Naive thymus-derived CD4-positive, alpha-beta T cell (primary cell): ENCODE measurements around the gene MRPS24. TPM values are rescaled to one million over a fixed set of nuclear protein-coding genes. Genes with fewer than 3 reads are reported as not detected.
"Not testable (repeated sequence)": the region's sequence is repeated elsewhere in the genome, so short reads cannot be mapped to it uniquely, and the experiment has no call there.

Experiments
- ATAC-seq: fragments of 150-1000 bp; cut with Tn5 transposase; 2 replicates; pipeline ENCODE4 v1.10.0; 2021; ENCODE audit warnings: mild to moderate bottlenecking, moderate library complexity
- CTCF ChIA-PET: fragments of 350-600 bp; sonication (Branson Sonifier 250); formaldehyde crosslinking; loops from one replicate; lab custom pipeline; 2021; ENCODE audit warnings: antibody characterized with exemption; lab: Charles Lee
- POLR2A ChIA-PET: fragments of 350-600 bp; sonication (Branson Sonifier 250); formaldehyde crosslinking; loops from one replicate; lab custom pipeline; 2021; ENCODE audit warnings: antibody characterized with exemption, inconsistent platforms; lab: Charles Lee
- DNase-seq, 9 donors: peaks; one replicate each; pipeline versions ENCODE4 v3.0.0 to v3.0.0-alpha.2; 2020 to 2022; ENCODE audit warnings: mixed read lengths in 1 of 9
- H3K27ac ChIP-seq: one replicate; pipeline ENCODE4 v1.7.0; 2013; ENCODE audit warnings: mild to moderate bottlenecking, low read depth, low read length, moderate library complexity
- H3K27me3 ChIP-seq, 2 donors: one replicate each; pipeline ENCODE4 v1.7.0; 2013; ENCODE audit warnings: low read length in 2 of 2, mild to moderate bottlenecking in 2 of 2, moderate library complexity in 2 of 2; ENCODE audit not compliant: control insufficient read depth in 2 of 2, insufficient read depth in 2 of 2
- H3K36me3 ChIP-seq, 3 experiments: 1 replicate in 2 of 3; 2 replicates in 1 of 3; pipeline ENCODE4 v1.7.0; 2013; ENCODE audit warnings: low read length in 3 of 3, mild to moderate bottlenecking in 3 of 3, moderate library complexity in 1 of 3; ENCODE audit not compliant: insufficient read depth in 3 of 3, control insufficient read depth in 2 of 3
- H3K4me1 ChIP-seq, 2 donors: one replicate each; pipeline ENCODE4 v1.7.0; 2013; ENCODE audit warnings: low read length in 2 of 2, mild to moderate bottlenecking in 2 of 2, moderate library complexity in 1 of 2; ENCODE audit not compliant: control insufficient read depth in 2 of 2, insufficient read depth in 2 of 2
- H3K4me3 ChIP-seq: 2 replicates; pipeline ENCODE4 v1.7.0; 2013; ENCODE audit warnings: mild to moderate bottlenecking, low read length
- H3K9me3 ChIP-seq, 3 experiments: 1 replicate in 2 of 3; 2 replicates in 1 of 3; pipeline ENCODE4 v1.7.0; 2013; ENCODE audit warnings: low read length in 3 of 3; ENCODE audit not compliant: control insufficient read depth in 2 of 3
- H3K27ac Mint-ChIP-seq, 9 donors: one replicate each; pipeline ENCODE4 v1.8.0; 2020 to 2022; ENCODE audit warnings: mixed read lengths in 9 of 9, mild to moderate bottlenecking in 8 of 9, moderate library complexity in 5 of 9, inconsistent platforms in 2 of 9
- H3K27me3 Mint-ChIP-seq, 5 donors: one replicate each; pipeline ENCODE4 v1.8.0; 2021 to 2022; ENCODE audit warnings: mixed read lengths in 5 of 5, mild to moderate bottlenecking in 1 of 5
- H3K36me3 Mint-ChIP-seq, 5 donors: one replicate each; pipeline ENCODE4 v1.8.0; 2020 to 2022; ENCODE audit warnings: mixed read lengths in 5 of 5, mild to moderate bottlenecking in 3 of 5, inconsistent platforms in 1 of 5
- H3K4me1 Mint-ChIP-seq, 7 donors: one replicate each; pipeline ENCODE4 v1.8.0; 2020 to 2022; ENCODE audit warnings: mixed read lengths in 7 of 7, mild to moderate bottlenecking in 3 of 7, inconsistent platforms in 1 of 7
- H3K4me3 Mint-ChIP-seq, 10 donors: one replicate each; pipeline ENCODE4 v1.8.0; 2020 to 2022; ENCODE audit warnings: mild to moderate bottlenecking in 10 of 10, mixed read lengths in 10 of 10, moderate library complexity in 6 of 10, inconsistent platforms in 2 of 10
- H3K9me3 Mint-ChIP-seq, 11 donors: one replicate each; pipeline ENCODE4 v1.8.0; 2020 to 2022; ENCODE audit warnings: mixed read lengths in 11 of 11, mild to moderate bottlenecking in 4 of 11, inconsistent platforms in 1 of 11, moderate library complexity in 1 of 11
- intact Hi-C, 2 donors: fragments of 100-400 bp; cut with micrococcal nuclease; formaldehyde crosslinking; loops; one replicate each; pipeline ENCODE4 v1.15.1; 2023
- polyA plus RNA-seq, 2 donors: library from polyadenylated mRNA; unstranded; fragments of 300-500 nt; fragmentation: Illumina TruSeq; gene quantifications; one replicate each; pipeline ENCODE4 v1.2.3, GENCODE V29; 2021
- total RNA-seq, 6 experiments: library from RNA in 5 of 6; stranded (reverse) in 5 of 6; gene quantifications; 1 replicate in 5 of 6; 2 replicates in 1 of 6; pipeline ENCODE4 v1.2.3 and lab custom pipeline; 2021 to 2026

Gene MRPS24
- total and polyA plus RNA-seq, 7 experiments from 2014 or later, result 44.2 to 187 (median 62.7) TPM

GRCh38 chr7:43905209-43905946 lies 36.1 kb upstream of the MRPS24 start:
- Histone ChIP-seq H3K36me3 (no peaks in the 10 kb centered on the region), H3K4me1 (peaks cover 18 to 22% of the 10 kb centered on the region in 2 donors), H3K9me3 (no peaks in the 10 kb centered on the region), H3K27ac (peak overlapping the region; percentile 78), H3K4me3 (peak overlapping the region; percentile 74), H3K27me3 (no peaks in the 10 kb centered on the region)
- Mint-ChIP-seq H3K4me1 (peaks cover 21 to 58% (median 42%) of the 10 kb centered on the region in 7 donors), H3K27me3 (no peaks in the 10 kb centered on the region), H3K9me3 (no peaks in the 10 kb centered on the region), H3K4me3 (peak overlapping the region; percentile 91 to 97 (median 95)), H3K36me3 (peaks cover 0 to 6% (median 3%) of the 10 kb centered on the region in 5 donors), H3K27ac (peak overlapping the region; percentile 92 to 97 (median 96))
- ChIA-PET CTCF (interaction anchor here (0.6 kb wide), 1 partner anchor 798 kb away, joined by 6 read pairs; no protein-coding TSS in a partner anchor), POLR2A (interaction anchor here (0.6 to 2.0 kb wide), 4 partner anchors 19 to 205 kb away, joined by 4 to 6 read pairs (median 5); partner anchors contain the start of gene UBE2D4)
- ATAC-seq (no peak), DNase-seq (no peak)
- intact Hi-C loops, result no loop called here

- ATAC-seq (no peak), DNase-seq (no peak)
- ChIA-PET CTCF (interaction anchor here (1.4 kb wide), 1 partner anchor 65 kb away, joined by 6 read pairs; no protein-coding TSS in a partner anchor), POLR2A (interaction anchor here (0.6 to 2.0 kb wide), 3 partner anchors 20 to 204 kb away, joined by 4 to 6 read pairs (median 6); partner anchors contain the start of gene UBE2D4)
- H3K9me3 Mint-ChIP-seq, result no peaks in the 10 kb centered on the region
- H3K4me1 Mint-ChIP-seq, result peaks cover 21 to 59% (median 42%) of the 10 kb centered on the region in 7 donors
- Histone ChIP-seq H3K27me3 (no peaks in the 10 kb centered on the region), H3K27ac (no peak overlapping the region), H3K4me1 (peaks cover 18 to 22% of the 10 kb centered on the region in 2 donors), H3K36me3 (no peaks in the 10 kb centered on the region), H3K9me3 (no peaks in the 10 kb centered on the region), H3K4me3 (peak overlapping the region; percentile 74)
- intact Hi-C loops, result no loop called here
- no peaks in the 10 kb centered on the region for H3K27me3 Mint-ChIP-seq
- H3K27ac Mint-ChIP-seq, result peak overlapping the region in 8 of 9 donors; percentile 5 to 94 (median 30)
- H3K4me3 Mint-ChIP-seq, result peak overlapping the region; percentile 8 to 97 (median 94)
- H3K36me3 Mint-ChIP-seq, result peaks cover 0 to 6% (median 3%) of the 10 kb centered on the region in 5 donors
Measured at GRCh38 chr7:43904533-43905208, 35.4 kb upstream of the MRPS24 start.

- ChIA-PET CTCF (no interaction called here), POLR2A (no interaction called here)
- no peaks in the 10 kb centered on the region for H3K36me3 ChIP-seq
- H3K36me3 Mint-ChIP-seq, result peaks cover 0 to 8% (median 3%) of the 10 kb centered on the region in 5 donors
- H3K9me3 Mint-ChIP-seq, result no peaks in the 10 kb centered on the region
- H3K27me3 ChIP-seq, result no peaks in the 10 kb centered on the region
- ATAC-seq (no peak), DNase-seq (no peak)
- H3K27ac Mint-ChIP-seq, result peak overlapping the region in 6 of 9 donors; percentile 14 to 75 (median 36)
- intact Hi-C loops, result no loop called here
- peaks cover 18 to 22% of the 10 kb centered on the region in 2 donors for H3K4me1 ChIP-seq
- no peaks in the 10 kb centered on the region for H3K9me3 ChIP-seq
- peaks cover 25 to 62% (median 46%) of the 10 kb centered on the region in 7 donors for H3K4me1 Mint-ChIP-seq
- peak overlapping the region in 3 of 10 donors; percentile 27 to 45 (median 37) for H3K4me3 Mint-ChIP-seq
- H3K4me3 ChIP-seq, result no peak overlapping the region
- H3K27me3 Mint-ChIP-seq, result no peaks in the 10 kb centered on the region
- H3K27ac ChIP-seq, result no peak overlapping the region
Measured at GRCh38 chr7:43902542-43903054, 33.3 kb upstream of the MRPS24 start.

DNA sequence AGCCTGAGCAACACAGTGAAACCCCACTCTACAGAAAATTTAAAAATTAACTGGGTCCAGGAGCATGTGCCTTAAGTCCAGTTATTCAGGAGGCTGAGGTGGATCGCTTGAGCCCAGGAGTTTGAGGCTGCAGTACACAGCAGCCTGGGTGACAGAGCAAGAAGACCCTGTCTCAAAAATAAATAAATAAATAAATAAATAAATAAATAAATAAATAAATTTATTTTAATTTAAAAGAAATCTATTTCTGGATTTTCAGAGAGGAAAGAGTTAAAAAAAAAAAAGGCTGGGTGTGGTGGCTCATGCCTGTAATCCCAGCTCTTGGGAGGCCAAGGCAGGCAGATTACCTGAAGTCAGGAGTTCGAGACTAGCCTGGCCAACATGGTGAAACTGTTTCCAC lies 29.3 kb upstream of the MRPS24 start:
- H3K9me3 Mint-ChIP-seq, H3K27ac ChIP-seq, H3K4me3 ChIP-seq, POLR2A ChIA-PET, H3K27me3 ChIP-seq, intact Hi-C loops, H3K4me1 ChIP-seq, H3K36me3 ChIP-seq, DNase-seq, H3K4me3 Mint-ChIP-seq, H3K27me3 Mint-ChIP-seq, H3K27ac Mint-ChIP-seq, H3K9me3 ChIP-seq, ATAC-seq: not testable (repeated sequence)
- peaks cover 4 to 62% (median 51%) of the 10 kb centered on the region in 7 donors for H3K4me1 Mint-ChIP-seq
- peaks cover 7 to 21% (median 14%) of the 10 kb centered on the region in 5 donors for H3K36me3 Mint-ChIP-seq
- CTCF ChIA-PET, result interaction anchor here (0.7 kb wide), 1 partner anchor 8 kb away, joined by 4 read pairs; no protein-coding TSS in a partner anchor

- H3K4me1 Mint-ChIP-seq, result peaks cover 17 to 62% (median 50%) of the 10 kb centered on the region in 7 donors
- peaks cover 7 to 23% (median 17%) of the 10 kb centered on the region in 5 donors for H3K36me3 Mint-ChIP-seq
- CTCF ChIA-PET, result no interaction called here
- peaks cover 0 to 3% (median 0%) of the 10 kb centered on the region in 11 donors for H3K9me3 Mint-ChIP-seq
- no peak overlapping the region for H3K27ac ChIP-seq
- no peak overlapping the region for H3K4me3 ChIP-seq
- no peak overlapping the region for H3K4me3 Mint-ChIP-seq
- H3K27ac Mint-ChIP-seq, result no peak overlapping the region
- H3K36me3 ChIP-seq, result no peaks in the 10 kb centered on the region
- no peaks in the 10 kb centered on the region for H3K27me3 ChIP-seq
- H3K9me3 ChIP-seq, result no peaks in the 10 kb centered on the region
- no peak for ATAC-seq
- POLR2A ChIA-PET, result no interaction called here
- intact Hi-C loops, result no loop called here
- no peaks in the 10 kb centered on the region for H3K27me3 Mint-ChIP-seq
- DNase-seq, result no peak
- H3K4me1 ChIP-seq, result peaks cover 8 to 10% of the 10 kb centered on the region in 2 donors
Measured at GRCh38 chr7:43895847-43896415, 26.6 kb upstream of the MRPS24 start.
